Osteocyte (in vitro differentiated cells): Measurements from ENCODE around the gene CBY1. TPM values are rescaled to one million over a fixed set of nuclear protein-coding genes. Genes with fewer than 3 reads are reported as not detected.

Experiments used
- DNase-seq: peaks from one replicate; pipeline ENCODE4 v3.0.0; 2021; ENCODE audit warnings: mixed read lengths; ENCODE audit not compliant: unreplicated experiment; ENCODE audit errors: extremely low spot score
- H3K27ac Mint-ChIP-seq: one replicate; pipeline ENCODE4 v1.8.0; 2021; ENCODE audit warnings: mild to moderate bottlenecking, mixed read lengths; ENCODE audit not compliant: unreplicated experiment
- H3K27me3 Mint-ChIP-seq: one replicate; pipeline ENCODE4 v1.8.0; 2021; ENCODE audit warnings: mixed read lengths; ENCODE audit not compliant: unreplicated experiment
- H3K36me3 Mint-ChIP-seq: one replicate; pipeline ENCODE4 v1.8.0; 2021; ENCODE audit warnings: mixed read lengths; ENCODE audit not compliant: unreplicated experiment
- H3K4me1 Mint-ChIP-seq: one replicate; pipeline ENCODE4 v1.8.0; 2021; ENCODE audit warnings: mixed read lengths; ENCODE audit not compliant: unreplicated experiment
- H3K4me3 Mint-ChIP-seq: one replicate; pipeline ENCODE4 v1.8.0; 2021; ENCODE audit warnings: mild to moderate bottlenecking, moderate library complexity, mixed read lengths; ENCODE audit not compliant: unreplicated experiment
- H3K9me3 Mint-ChIP-seq: one replicate; pipeline ENCODE4 v1.8.0; 2021; ENCODE audit warnings: mixed read lengths; ENCODE audit not compliant: unreplicated experiment
- total RNA-seq: library from RNA; stranded (reverse); gene quantifications from 2 replicates; pipeline ENCODE4 v1.2.1, GENCODE V29; 2021
- TF ChIP-seq, protein P1 (sequence below): fragments of 200-600 bp; sonication (generic); IDR thresholded peaks from 2 replicates; pipeline ENCODE4 v1.5.0; 2021; ENCODE audit warnings: antibody characterized with exemption, mild to moderate bottlenecking, moderate library complexity

The CBY1 gene
- total RNA-seq, 1 donor from 2014 or later, result 38.3 TPM

DNA sequence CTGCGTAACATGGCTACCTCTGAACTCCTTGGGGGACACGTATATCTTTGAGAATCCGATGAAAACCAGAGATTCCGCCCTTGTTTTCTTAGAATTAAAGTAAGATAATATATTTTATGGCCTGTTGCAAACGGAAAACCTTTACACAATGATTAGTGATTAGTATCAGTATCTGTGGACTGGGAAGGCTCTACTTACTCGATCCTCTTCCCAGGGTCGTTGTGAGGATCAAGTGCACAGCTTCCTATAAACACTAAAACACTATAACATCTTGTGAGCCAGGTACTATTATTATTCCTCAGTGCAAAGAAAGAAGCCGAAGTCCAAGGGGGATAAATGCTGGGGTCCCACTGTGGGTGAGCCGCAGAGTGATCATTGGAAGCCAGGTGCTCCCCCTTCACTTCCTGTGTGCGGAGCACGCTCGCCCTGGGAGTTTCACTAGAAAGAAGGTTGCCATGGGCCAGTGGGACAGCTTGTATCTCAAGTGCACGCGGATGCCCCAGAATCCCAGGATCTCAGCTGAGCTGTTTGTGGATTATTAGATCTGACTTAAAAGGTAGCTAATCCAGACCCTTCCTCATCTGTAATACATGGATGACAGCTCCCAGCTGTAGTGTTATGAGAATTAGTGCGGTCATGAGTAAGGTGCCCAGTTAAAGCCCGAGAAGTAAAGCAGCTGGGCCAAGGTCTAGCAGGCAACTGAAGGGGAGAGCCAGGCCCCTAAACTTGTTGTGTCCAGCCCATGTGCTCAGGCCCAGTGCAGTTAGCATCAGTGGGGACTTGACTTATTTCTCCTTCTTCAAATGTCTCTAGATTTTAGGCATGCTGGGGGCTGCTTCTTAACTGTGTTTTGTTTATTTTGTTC is 839 bp downstream of the CBY1 start:
- Mint-ChIP-seq H3K36me3 (peaks cover 4% of the 10 kb centered on the region), H3K9me3 (no peaks in the 10 kb centered on the region), H3K27ac (peak overlapping the region; percentile 99), H3K4me3 (peak overlapping the region; percentile 90), H3K4me1 (peaks cover 13% of the 10 kb centered on the region), H3K27me3 (no peaks in the 10 kb centered on the region)
- no peak for DNase-seq
- TF ChIP-seq, protein P1, sequence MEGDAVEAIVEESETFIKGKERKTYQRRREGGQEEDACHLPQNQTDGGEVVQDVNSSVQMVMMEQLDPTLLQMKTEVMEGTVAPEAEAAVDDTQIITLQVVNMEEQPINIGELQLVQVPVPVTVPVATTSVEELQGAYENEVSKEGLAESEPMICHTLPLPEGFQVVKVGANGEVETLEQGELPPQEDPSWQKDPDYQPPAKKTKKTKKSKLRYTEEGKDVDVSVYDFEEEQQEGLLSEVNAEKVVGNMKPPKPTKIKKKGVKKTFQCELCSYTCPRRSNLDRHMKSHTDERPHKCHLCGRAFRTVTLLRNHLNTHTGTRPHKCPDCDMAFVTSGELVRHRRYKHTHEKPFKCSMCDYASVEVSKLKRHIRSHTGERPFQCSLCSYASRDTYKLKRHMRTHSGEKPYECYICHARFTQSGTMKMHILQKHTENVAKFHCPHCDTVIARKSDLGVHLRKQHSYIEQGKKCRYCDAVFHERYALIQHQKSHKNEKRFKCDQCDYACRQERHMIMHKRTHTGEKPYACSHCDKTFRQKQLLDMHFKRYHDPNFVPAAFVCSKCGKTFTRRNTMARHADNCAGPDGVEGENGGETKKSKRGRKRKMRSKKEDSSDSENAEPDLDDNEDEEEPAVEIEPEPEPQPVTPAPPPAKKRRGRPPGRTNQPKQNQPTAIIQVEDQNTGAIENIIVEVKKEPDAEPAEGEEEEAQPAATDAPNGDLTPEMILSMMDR, result no peak

DNA sequence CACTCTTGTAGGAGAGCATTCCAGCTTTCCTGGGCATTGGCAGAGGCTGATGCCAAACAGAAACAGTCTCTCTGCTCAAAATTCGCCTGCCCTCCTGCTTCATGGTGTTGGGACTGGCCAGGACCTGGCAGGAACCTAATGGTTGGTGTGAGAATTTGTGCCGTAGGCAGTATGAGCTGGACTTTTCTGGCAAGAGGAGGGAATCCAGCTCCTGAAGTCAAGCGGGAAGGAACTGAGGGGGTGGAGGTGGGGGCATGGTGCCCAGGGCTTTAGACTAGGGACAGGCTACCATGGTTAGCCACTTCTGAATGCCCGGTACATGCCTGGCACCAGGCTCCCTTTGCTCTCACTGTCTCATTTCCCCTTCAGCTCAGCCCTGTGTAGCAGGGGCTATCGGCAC is 18.4 kb downstream of the CBY1 start:
- no peaks in the 10 kb centered on the region for H3K4me1 Mint-ChIP-seq
- no peak overlapping the region for H3K4me3 Mint-ChIP-seq
- H3K27ac Mint-ChIP-seq, result no peak overlapping the region
- H3K36me3 Mint-ChIP-seq, result peaks cover 19% of the 10 kb centered on the region
- DNase-seq, result no peak
- H3K9me3 Mint-ChIP-seq, result no peaks in the 10 kb centered on the region
- TF ChIP-seq, protein P1, result no peak
- no peaks in the 10 kb centered on the region for H3K27me3 Mint-ChIP-seq

DNA sequence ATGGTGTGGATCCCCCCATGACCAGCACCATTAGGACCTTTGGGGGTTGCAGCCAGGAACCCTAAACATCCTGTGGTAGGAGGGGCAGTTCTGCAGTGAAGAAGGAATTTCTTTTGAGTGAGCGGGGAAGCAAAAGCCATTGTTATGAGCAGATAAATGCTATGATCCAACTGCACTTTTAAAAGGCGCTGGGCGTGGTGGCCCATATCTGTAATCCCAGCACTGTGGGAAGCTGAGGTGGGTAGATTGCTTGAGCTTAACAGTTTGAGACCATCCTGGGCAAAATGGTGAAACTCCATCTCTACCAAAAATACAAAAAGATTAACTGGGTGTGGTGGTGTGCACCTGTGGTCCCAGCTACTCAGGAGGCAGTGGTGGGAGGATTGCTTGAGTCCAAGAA is 19.4 kb downstream of the CBY1 start:
- DNase-seq, result no peak
- Mint-ChIP-seq H3K4me1 (no peaks in the 10 kb centered on the region), H3K4me3 (no peak overlapping the region), H3K9me3 (no peaks in the 10 kb centered on the region), H3K27ac (no peak overlapping the region), H3K27me3 (no peaks in the 10 kb centered on the region), H3K36me3 (peaks cover 18% of the 10 kb centered on the region)
- TF ChIP-seq, protein P1, result no peak

DNA sequence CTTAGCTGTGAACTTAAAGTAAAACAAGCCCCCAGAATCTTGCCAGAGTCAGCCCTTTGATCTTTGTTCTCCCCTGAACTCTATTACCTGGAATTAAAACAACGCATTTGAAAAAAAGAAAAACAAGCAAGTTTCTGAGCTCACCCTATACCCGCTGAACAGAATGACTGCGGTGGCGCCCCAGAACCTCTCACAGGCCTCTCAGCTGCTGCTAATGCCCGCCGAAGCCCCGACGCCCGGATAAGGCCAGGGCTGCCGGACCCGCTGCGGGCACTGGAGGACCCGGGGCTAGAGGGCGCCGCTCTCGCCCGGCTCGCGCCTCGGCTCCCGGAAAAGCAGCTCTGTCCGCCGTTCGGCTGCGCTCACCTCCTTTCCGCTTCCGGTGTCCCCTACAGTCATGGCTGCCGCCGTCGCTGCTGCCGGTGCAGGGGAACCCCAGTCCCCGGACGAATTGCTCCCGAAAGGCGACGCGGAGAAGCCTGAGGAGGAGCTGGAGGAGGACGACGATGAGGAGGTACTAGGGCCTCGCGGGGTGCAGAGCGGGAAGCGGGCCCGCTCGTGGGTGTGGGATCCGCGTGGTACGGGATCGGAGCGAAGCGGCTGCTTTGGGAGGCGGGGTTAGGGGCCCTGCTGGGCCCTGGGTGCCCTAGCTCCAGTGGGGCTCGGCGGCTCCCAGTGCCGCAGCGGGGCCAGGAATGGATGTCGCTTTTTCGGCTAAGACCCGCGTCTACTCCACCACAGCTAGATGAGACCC is 25.3 kb downstream of the CBY1 start, which contains the start of gene TOMM22:
TSS of gene TOMM22 (plus strand) at position 376 of the 754 bp plus-strand sequence. CDS start at position 398, 22 bp downstream.
- peak within 1 kb of the TSS; percentile 98 for H3K4me3 Mint-ChIP-seq

More for the DNA sequence above, 25.3 kb downstream of the CBY1 start, which contains the start of gene TOMM22:
- TF ChIP-seq, protein P1, result peak; percentile 62
- no peaks in the 10 kb centered on the region for H3K27me3 Mint-ChIP-seq
- no peaks in the 10 kb centered on the region for H3K9me3 Mint-ChIP-seq
- peak; percentile 94 for DNase-seq
- H3K27ac Mint-ChIP-seq, result peak within 1 kb of the TSS; percentile 87
- H3K36me3 Mint-ChIP-seq, result peaks cover 22% of the 10 kb centered on the region
- peaks cover 18% of the 10 kb centered on the region for H3K4me1 Mint-ChIP-seq
